OCI-LY3 (cell line): ENCODE results near the gene CALML6.

Experiments used
- EZH2phosphoT487 ChIP-seq: fragments of 200-600 bp; shearing (Covaris generic); IDR thresholded peaks from 2 replicates; pipeline ENCODE4 v1.6.1; 2018; ENCODE audit warnings: antibody characterized with exemption, mixed run types, low read depth
- TF ChIP-seq, protein P1 (sequence below): fragments of 200-600, 300-600 bp; sonication (generic); IDR thresholded peaks from 2 replicates; pipeline ENCODE4 v1.5.1; 2014; ENCODE audit warnings: antibody characterized with exemption, low read length, low read depth

DNA sequence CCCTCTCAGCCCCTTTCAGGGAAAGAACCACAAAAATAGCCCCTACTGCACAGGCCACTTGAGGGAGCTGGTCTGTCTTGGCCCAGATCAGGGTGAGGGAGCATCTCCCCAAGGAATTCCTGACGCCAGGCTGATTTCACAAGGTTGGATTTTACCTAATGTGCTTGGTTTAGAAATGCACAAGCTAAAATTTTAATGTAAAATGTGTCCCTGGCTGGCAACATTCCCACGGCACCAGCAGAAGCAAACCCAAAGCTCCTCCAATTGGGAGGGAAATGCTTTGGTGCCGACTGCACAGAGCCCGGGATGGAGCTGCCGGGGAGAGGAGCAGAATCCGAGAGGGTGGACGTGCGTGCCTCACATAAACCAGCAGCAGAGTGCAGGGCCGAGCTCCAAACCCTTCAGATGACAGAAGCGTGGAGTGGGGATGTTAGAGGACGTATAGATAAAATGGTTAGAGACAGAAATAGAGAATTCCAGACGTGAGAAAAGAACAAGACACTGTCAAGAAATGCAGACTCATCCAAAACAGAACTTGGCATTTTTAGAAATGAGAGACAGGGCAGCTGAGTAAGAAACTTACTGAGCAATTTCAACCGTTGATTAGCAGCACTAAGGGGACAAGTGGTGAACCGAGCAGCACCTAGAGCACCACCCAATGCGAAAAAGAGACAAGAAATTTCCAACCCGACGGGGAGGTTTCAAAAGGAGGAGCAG is 45.6 kb downstream of the CALML6 start:
- TF ChIP-seq, protein P1, sequence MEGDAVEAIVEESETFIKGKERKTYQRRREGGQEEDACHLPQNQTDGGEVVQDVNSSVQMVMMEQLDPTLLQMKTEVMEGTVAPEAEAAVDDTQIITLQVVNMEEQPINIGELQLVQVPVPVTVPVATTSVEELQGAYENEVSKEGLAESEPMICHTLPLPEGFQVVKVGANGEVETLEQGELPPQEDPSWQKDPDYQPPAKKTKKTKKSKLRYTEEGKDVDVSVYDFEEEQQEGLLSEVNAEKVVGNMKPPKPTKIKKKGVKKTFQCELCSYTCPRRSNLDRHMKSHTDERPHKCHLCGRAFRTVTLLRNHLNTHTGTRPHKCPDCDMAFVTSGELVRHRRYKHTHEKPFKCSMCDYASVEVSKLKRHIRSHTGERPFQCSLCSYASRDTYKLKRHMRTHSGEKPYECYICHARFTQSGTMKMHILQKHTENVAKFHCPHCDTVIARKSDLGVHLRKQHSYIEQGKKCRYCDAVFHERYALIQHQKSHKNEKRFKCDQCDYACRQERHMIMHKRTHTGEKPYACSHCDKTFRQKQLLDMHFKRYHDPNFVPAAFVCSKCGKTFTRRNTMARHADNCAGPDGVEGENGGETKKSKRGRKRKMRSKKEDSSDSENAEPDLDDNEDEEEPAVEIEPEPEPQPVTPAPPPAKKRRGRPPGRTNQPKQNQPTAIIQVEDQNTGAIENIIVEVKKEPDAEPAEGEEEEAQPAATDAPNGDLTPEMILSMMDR: no peak
- TF ChIP-seq EZH2phosphoT487: no peak
